ENCODE data around the gene GM2A. TPM values are rescaled to one million over a fixed set of nuclear protein-coding genes. Genes with fewer than 3 reads are reported as not detected.
"Not testable (repeated sequence)": the region's sequence is repeated elsewhere in the genome, so short reads cannot be mapped to it uniquely, and the experiment has no call there.

The GM2A gene
- total RNA-seq, 6 experiments from 2014 or later = 11.7 to 23.6 (median 20.3) TPM

DNA sequence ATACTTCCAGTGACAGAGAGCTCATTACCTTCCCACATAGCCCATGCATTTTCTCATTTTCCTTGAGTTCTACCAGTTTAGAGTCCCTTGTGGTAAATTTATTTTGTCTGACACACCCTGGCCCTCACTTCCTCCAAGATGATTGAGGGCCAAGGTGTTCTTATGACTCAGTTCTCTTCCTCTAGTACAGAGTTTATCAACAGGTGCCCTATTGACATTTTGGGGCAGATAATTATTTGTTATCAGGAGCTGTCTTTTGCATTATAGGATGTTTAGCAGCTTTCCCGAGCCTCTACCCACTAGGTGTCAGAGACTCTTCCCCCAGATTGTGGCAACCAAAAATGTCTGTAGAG, 43.5 kb downstream of the GM2A start:
- Histone ChIP-seq H3K27ac (no peak overlapping the region), H3K4me1 (no peaks in the 10 kb centered on the region), H3K9me3 (no peaks in the 10 kb centered on the region), H3K36me3 (no peaks in the 10 kb centered on the region), H3K27me3 (no peaks in the 10 kb centered on the region), H3K4me3 (no peak overlapping the region)
- intact Hi-C loops (cut with DNase I) = no loop called here
- DNase-seq = no peak
- whole genome bisulfite sequencing (ENCODE audit: insufficient coverage, low coverage, low lambda C conversion rate, missing lambda C conversion rate) = 63% methylated on average over 1 of the region's 1 CpG
- TF ChIP-seq, protein P1, sequence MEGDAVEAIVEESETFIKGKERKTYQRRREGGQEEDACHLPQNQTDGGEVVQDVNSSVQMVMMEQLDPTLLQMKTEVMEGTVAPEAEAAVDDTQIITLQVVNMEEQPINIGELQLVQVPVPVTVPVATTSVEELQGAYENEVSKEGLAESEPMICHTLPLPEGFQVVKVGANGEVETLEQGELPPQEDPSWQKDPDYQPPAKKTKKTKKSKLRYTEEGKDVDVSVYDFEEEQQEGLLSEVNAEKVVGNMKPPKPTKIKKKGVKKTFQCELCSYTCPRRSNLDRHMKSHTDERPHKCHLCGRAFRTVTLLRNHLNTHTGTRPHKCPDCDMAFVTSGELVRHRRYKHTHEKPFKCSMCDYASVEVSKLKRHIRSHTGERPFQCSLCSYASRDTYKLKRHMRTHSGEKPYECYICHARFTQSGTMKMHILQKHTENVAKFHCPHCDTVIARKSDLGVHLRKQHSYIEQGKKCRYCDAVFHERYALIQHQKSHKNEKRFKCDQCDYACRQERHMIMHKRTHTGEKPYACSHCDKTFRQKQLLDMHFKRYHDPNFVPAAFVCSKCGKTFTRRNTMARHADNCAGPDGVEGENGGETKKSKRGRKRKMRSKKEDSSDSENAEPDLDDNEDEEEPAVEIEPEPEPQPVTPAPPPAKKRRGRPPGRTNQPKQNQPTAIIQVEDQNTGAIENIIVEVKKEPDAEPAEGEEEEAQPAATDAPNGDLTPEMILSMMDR (IDR thresholded peaks at IDR 0.05) = no peak
- no peak for TF ChIP-seq POLR2A (IDR thresholded peaks at IDR 0.05)
- no peak for ATAC-seq

DNA sequence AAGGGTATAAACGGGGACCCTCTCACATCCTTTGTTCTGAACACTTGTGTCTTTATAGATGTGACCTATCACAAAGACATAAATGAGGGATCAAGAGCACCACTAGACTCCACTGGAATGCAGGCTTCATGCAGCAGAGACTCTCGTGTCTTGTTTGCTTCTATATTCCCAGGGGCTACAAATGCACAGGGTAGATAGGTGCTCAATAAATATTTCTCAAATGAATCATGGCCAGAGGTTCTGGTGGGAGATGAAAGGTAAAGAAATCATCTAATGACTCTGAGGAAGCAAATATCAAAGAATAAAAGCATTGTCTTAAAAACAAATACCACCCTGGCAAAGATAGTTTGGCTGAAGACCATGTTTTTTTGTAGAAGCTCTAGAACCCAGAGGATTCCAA, 44.0 kb downstream of the GM2A start:
- ATAC-seq (no peak), DNase-seq (no peak)
- 57% methylated on average over 2 of the region's 2 CpGs for WGBS (ENCODE audit: insufficient coverage, low coverage, low lambda C conversion rate, missing lambda C conversion rate)
- Histone ChIP-seq H3K27ac (no peak overlapping the region), H3K9me3 (no peaks in the 10 kb centered on the region), H3K36me3 (no peaks in the 10 kb centered on the region), H3K4me1 (no peaks in the 10 kb centered on the region), H3K4me3 (no peak overlapping the region), H3K27me3 (no peaks in the 10 kb centered on the region)
- intact Hi-C loops (cut with DNase I) = no loop called here
- TF ChIP-seq, protein P1 (IDR thresholded peaks at IDR 0.05) = no peak
- no peak for TF ChIP-seq POLR2A (IDR thresholded peaks at IDR 0.05)

- no peak for TF ChIP-seq POLR2A (IDR thresholded peaks at IDR 0.05)
- TF ChIP-seq, protein P1 (IDR thresholded peaks at IDR 0.05) = peak in 3 of 4 donors; percentile 24 to 49 (median 42)
- intact Hi-C loops (cut with DNase I) = no loop called here
- no peaks in the 10 kb centered on the region for H3K36me3 ChIP-seq
- WGBS (ENCODE audit: insufficient coverage, low coverage, low lambda C conversion rate, missing lambda C conversion rate) = 71% methylated on average over 6 of the region's 6 CpGs
- DNase-seq = no peak
- no peak overlapping the region for H3K27ac ChIP-seq
- no peaks in the 10 kb centered on the region for H3K9me3 ChIP-seq
- no peaks in the 10 kb centered on the region for H3K4me1 ChIP-seq
- H3K4me3 ChIP-seq = no peak overlapping the region
- ATAC-seq = peak in 3 of 4 donors; percentile 77 to 91 (median 84)
- no peaks in the 10 kb centered on the region for H3K27me3 ChIP-seq
These were observed 45.3 kb downstream of the GM2A start for GRCh38 chr5:151298063-151298855.

DNA sequence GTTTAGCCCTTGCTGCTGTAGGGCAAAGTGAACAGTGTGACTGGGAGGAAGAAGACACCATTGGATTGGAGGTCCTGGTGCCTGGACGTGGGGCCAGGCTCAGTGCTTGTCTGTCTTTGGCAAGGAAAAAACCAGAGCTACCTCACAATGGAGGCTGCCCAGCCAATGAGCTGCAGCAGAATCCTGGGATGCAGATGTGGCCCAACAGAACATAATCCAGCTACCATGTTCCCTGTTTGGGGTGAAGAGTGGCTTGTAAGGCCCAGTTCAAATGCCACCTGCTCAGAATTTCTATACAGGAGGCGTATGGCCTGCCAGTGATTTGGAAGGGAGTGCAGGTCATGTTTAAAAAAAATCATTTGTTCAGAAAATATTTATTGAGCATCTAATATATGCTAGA, 50.7 kb downstream of the GM2A start, which contains the start of gene SLC36A3:
Gene SLC36A3, minus strand, starts transcription at position 101 of the 400 bp plus-strand sequence. CDS start 412 bp downstream, outside the sequence.
- intact Hi-C loops (cut with DNase I) = no loop called here
- H3K27me3 ChIP-seq = no peaks in the 10 kb centered on the region
- no peaks in the 10 kb centered on the region for H3K4me1 ChIP-seq
- H3K9me3 ChIP-seq = no peaks in the 10 kb centered on the region
- no peak for TF ChIP-seq POLR2A (IDR thresholded peaks at IDR 0.05)
- TF ChIP-seq, protein P1 (IDR thresholded peaks at IDR 0.05) = no peak
- H3K4me3 ChIP-seq = no peak within 1 kb of the TSS
- DNase-seq = no peak
- no peak within 1 kb of the TSS for H3K27ac ChIP-seq
- no peak for ATAC-seq
- H3K36me3 ChIP-seq = no peaks in the 10 kb centered on the region
- WGBS (ENCODE audit: insufficient coverage, low coverage, low lambda C conversion rate, missing lambda C conversion rate) = 67% methylated on average over 2 of the region's 2 CpGs

- DNase-seq; H3K4me3 ChIP-seq; H3K9me3 ChIP-seq; intact Hi-C loops (cut with DNase I); H3K4me1 ChIP-seq; H3K27ac ChIP-seq; H3K27me3 ChIP-seq; H3K36me3 ChIP-seq; ATAC-seq: not testable (repeated sequence)
- no CpG with 5 or more reads among the region's 27 CpGs for WGBS (ENCODE audit: insufficient coverage, low coverage, low lambda C conversion rate, missing lambda C conversion rate)
These were observed 56.3 kb downstream of the GM2A start for GRCh38 chr5:151309266-151309665.

DNA sequence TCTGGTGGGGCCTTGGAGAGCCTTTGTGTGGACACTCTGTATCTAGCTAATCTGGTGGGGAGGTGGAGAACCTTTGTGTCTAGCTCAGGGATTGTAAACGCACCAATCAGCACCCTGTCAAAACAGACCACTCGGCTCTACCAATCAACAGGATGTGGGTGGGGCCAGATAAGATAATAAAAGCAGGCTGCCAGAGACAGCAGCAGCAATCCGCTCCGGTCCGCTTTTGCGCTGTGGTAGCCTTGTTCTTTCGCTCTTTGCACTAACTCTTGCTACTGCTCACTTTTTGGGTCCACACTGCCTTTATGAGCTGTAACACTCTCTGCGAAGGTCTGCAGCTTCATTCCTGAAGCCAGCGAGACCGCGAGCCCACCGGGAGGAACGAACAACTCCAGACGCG, 56.8 kb downstream of the GM2A start:
- H3K9me3 ChIP-seq; ATAC-seq; DNase-seq; H3K27ac ChIP-seq; intact Hi-C loops (cut with DNase I); H3K4me3 ChIP-seq; H3K36me3 ChIP-seq; H3K4me1 ChIP-seq; H3K27me3 ChIP-seq: not testable (repeated sequence)
- WGBS (ENCODE audit: insufficient coverage, low coverage, low lambda C conversion rate, missing lambda C conversion rate) = 91% methylated on average over 14 of the region's 15 CpGs

Data from right lobe of liver (tissue), 6 donors.